ENCODE data around the gene LITAFD.
"Not testable (repeated sequence)": the region's sequence is repeated elsewhere in the genome, so short reads cannot be mapped to it uniquely, and the experiment has no call there.

The LITAFD gene

DNA sequence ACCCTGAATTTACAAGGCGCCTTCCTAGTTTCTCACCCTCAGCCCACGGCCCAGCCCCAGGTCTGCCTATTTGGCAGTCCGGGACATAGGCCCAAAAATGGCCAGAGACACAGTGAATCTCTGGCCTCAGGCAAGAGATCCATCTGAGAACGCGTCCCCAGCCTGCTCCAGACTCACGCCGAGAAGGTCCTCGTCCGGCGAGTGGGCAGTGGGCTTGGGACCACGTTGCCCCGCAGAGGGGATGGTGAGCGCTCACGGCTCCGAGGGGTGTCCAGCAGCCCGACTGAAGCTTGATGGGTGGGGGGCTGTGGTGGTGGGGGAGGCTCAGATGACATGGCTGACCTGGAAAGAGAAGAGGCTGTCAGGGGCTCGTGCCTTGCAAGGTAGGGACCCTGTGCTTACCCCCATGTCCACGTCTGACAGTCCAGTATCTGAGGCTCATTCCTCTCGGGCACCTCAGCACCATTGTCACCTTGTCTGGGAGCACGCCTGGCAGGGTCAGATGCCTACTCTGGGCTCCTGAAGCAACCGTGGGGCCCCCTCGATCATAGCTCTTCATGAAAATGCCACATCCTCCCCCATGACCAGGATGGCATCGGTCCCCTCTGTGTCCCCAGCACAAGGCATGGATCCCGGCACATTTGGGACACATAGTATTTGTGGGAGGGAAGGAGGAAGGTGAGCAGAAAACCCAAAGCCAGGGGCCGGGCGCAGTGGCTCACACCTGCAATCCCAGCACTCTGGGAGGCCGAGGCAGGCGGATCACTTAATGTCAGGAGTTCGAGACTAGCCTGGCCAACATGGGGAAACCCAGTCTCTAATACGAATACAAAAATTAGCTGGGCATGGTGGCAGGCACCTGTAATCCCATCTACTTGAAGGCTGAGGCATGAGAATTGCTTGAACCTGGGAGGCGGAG lies 22.9 kb upstream of the LITAFD start:
- DNase-seq: no peak

DNA sequence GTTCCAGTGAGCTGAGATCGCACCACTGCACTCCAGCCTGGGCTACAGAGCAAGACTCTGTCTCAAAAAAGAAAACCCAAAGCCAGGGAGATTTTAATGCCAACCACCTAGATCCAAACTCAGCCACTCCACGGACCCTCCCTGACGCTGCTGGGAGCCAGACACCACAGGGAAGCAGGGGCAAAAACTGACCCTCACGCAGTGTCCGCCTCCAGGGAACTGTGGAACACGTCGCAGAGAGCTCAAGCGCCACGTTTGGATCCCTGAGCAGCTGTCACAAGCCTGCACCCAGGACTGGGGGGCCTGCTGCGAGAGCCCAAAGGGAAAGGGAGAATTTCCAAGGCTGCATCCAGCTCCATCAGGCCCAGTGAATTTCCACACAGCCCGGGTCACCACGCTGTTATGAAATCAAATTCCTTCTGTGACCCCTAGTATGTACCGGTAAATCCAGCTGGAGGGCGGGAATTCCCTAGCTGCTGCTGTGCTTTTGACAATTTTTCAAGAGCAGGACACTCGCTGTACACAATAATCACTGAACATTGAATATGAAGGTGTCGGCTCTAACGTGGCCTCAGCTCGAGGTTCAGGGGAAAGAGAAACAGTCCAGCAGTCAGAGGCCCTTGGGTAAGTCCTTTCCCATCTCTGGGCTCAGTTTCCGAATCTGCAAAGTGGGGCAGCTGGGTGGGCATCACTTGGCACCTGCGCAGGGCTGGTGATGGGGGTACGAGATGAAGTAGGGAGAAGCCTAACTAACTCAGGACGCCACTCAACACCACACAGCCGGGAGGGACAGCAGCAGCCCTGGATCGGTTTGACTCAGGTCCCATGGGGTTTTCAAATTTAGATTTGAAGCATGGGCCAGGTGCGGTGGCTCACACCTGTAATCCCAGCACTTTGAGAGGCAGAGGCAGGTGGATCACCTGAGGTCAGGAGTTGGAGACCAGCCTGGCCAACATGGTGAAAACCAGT lies 22.0 kb upstream of the LITAFD start:
- no peak for DNase-seq

DNA sequence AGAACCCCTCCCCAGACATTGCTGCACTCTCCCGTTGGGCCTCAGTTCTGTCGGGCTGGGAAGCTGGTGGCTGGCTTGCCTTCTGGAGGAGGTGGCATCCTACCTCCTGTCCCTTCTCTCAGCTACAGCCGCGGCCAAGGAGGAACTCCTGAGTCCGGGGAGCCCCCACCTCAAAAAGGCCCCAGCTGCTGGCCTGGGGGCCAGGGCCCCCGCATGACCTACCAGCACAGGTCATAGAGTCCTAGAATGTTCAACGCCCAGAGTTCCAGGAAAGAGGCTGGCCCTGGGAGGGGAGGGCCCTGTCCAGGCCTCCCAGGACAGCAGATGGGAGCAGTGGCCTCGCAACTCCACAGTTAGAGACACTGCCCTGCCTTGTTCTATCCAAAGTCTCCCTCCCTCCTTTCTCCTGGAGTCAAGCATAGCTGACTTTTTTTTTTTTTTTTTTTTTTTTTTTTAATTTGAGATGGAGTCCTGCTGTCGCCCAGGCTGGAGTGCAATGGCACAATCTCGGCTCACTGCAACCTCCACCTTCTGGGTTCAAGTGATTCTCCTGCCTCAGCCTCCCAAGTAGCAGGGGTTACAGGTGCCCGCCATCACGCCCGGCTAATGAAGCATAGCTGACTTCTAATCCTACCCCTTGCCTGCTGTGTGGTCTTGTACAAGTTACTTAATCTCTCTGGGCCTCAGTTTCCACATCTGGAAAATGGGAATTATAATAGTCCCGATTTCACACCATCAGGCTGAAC lies 20.4 kb upstream of the LITAFD start:
- DNase-seq: no peak

DNA sequence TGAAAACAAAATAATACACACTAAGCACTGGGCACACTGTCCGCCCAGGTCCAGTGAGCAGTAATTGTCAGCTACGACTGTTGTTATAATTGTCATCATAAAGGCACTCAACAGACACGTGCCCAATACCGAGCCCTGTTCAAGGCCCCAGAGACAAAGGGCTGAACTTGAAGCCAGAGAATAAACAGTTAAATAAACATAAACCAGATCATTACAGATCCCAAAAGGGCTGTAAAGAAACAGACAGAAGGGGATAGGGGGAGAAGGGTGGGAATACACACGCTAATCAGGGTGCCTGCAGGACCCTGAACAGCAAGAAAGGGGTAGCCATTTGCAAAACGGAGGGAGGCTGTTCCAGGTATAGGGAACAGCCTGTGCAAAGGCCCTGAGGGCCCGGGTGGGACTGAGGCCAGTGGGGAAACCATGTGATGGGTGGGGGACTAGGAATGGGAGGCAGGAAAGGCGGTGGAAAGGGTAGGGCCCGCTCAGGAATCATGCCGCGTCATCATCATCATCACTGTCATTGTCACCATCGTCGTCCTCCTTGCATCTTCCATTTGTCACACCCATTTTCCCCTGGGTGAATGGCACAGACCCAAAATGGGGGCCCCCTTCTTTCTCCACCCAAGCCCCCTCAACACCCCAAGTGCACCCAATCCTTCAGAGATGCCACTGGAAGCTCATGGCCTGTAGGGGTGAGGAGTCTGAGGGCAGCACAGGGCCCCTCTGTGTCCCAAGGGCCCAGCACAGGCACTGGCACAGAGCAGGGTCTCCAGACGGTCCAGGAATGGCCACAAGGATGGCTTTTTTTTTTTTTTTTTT lies 19.6 kb upstream of the LITAFD start:
- no peak for DNase-seq

DNA sequence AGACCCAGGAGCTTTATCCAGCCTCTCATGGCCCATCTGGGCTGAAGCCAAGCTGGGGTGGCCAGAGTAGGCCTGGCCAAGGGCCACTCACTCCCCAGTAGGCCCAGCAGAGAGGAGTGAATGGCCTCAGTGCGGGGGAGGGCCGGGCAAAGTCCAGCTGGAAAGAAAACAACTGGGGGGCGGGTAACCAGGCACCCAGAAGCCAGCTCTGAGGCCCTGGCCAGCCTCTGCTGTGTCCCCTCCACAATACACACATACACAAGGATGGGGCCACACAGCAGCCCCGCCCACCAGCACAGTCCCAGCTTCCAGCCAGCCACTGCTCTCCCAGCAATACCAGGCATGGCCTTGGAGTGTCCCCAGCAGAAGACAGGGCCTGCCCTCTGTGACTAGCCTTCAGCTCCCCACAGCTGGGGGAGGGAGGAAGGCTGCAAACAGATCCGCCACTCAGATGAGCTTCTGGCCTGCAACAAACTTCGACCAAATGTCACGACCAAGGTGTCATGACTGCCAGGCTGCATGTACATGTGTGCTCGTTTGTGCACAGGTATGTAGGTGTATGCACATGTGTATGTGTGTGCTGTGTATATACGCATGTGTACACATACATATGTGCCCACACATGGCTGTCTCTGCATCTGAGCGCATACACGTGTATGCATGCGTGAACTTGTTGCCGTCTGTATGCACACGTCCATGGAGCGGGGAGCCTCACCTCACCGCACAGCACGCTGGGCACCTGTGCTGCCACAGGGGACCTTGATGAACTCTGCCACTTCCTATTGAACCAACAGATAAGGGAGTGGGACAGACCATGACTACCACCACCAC lies 18.3 kb upstream of the LITAFD start:
- no peak for DNase-seq

DNA sequence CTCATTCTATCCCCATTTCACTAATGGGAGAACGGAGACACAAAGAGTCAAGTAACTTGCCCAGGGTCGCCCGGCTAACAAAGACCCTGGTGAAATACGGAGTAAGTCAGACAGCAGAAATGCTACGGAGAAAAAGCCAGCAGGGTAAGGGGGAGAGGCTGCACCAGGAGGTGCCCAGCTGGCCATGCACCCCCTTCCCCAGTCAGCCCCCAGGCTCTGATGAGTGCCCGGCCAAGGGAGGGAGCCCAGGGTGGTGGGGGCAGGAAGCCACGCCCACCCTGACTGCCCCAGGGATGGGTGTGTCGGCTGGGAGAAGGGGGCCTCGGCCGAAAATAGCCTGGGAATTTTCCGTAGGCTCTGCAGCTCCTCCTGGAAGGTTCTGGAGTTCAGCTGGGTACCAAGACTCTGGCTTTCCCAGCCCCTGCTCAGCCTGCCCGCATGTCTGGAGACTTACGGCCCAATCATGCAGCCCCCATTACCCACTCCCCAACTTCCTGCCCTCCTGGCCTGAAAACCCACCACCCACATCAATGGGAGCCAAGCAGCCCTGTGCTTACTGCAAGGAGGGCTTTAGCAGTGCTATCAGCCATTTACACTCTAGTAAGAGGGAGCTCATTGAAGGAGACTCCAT lies 17.6 kb upstream of the LITAFD start:
- DNase-seq: no peak

DNA sequence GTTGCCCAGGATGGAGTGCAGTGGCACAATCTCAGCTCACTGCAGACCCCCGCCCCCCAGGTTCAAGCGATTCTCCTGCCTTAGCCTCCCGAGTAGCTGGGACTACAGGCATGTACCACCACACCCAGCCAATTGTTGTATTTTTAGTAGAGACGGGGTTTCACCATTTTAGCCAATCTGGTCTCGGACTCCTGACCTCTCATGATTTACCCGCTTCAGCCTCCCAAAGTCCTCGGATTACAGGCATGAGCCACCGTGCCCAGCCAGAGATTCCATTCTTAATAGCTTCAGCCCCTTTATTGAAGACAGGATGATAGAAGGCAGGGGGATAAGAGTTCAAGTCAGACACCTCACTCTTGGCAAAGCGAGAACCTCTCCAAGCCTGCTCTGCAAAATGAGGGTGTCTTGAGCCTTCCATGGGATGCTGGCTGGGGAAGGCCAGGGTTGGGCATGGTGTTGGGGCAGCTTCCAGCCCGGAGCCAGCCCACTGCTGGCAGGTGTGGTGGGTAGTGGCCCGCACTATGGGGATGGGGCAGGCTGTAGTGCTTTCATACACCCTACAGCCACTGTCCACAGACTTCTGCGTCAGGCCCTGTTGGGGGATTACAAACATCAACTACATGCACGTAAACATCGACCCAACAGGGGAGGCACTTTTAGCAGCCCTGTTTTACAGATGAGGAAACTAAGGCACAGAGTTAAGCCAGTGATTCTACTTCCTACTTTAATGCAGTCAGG lies 16.8 kb upstream of the LITAFD start:
- no peak for DNase-seq

DNA sequence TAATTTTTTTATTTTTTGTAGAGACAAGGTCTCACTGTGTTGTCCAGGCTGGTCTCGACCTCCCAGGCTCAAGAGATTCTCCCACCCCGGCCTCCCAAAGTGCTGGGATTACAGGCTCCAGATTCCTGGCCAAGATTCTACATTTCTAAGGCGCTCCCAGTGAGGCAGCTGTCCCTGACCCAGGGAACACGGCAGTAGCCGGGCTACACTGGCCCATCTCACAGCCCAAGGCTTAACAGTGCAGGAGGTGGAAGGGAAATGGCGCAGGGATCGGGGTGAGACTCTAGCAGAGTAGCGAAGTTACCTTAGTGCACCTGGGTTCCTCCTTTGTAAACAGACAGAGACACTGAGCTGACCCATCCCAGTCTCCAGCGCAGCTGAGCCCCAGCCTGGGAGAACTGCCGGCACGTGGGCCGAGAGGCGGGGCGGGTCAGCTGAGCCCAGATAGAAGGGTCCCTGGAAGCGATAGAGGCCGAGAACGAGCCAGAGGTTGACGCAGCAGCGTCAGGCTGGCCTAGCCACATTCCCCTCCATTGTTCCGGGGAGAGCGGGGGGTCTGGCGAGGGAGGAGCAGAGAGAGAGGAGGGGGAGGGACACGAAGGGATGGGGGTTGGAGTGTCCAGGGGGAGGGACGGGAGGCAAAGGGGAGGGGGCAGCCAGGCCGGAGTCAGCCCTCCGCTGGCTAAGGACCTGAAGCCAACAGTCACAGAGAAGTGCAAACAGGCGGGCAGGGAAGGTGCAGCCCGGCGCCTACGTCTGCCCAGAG lies 15.8 kb upstream of the LITAFD start:
- no peak for DNase-seq

DNA sequence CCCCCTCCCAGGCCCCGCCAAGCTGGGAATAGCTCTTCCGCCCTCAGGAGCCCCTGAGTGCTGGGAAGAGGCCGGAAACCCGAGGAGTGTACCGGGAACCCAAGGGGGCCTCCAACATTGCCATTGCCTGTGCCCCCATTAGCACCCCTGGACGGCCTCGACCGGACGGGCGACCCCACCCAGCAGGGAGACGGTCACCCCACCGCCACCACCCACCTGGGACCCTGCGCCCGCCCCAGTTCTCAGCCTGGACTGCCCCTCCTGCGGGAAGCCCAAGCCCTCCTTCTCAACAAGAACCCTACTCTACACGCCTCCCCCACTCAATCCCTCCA lies 15.3 kb upstream of the LITAFD start:
- DNase-seq: no peak

DNA sequence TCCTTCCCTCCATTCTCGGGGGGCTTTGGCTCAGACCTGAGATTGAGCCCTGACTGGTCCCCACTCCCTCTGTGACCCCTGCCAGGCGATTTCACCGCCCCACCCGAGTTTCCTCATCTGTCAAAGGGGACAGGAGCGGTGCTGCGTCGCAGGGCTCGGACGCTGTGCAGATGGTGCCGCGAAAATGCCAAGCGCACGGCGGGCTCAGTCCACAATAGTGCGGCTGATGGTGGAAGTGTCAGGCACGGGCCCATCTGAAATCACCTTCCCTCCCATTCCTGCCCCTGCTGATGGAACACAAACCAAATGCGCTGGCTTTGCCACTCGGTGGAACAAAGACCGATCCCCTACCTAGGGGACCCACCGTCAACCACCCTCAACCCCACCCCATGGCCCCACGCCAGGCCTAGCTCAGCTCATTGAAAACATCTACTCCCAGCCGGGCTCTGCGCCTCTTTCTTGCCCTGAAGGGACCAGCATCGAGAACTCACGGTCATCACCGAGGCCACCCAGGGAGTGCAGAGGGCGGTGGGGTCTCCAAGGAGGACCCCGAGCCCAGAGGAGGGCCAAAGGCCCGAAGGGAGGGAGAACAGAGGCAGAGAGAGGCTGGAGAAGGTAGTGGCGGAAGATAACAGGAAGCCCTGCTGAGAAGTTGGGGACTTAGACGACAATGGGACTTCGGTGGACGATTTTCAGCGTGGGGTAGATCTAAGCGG lies 14.8 kb upstream of the LITAFD start:
- no peak for DNase-seq

DNA sequence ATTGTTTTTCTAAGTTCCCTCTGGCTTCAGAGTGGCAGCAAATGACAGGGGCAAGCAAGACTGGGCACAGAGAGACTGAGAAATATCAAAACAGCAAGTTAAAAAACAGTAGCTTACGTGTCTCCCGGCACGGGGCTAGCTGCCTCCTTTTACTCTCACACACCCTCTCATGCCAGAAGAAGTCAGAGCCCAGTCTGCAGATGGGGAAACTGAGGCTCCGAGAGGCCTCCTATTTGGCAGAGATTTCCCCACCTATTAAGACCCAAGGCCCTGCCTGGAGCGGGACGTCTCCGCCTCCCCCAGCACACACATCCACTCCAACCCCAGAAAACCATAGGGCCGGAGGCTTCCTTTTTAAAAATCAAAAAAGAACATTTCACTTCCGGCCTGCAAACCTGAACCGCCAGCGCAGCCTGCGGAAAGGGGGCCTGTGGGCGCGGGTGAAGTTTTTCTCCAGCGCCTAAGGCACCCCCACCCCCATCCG lies 14.2 kb upstream of the LITAFD start:
- DNase-seq: no peak

DNA sequence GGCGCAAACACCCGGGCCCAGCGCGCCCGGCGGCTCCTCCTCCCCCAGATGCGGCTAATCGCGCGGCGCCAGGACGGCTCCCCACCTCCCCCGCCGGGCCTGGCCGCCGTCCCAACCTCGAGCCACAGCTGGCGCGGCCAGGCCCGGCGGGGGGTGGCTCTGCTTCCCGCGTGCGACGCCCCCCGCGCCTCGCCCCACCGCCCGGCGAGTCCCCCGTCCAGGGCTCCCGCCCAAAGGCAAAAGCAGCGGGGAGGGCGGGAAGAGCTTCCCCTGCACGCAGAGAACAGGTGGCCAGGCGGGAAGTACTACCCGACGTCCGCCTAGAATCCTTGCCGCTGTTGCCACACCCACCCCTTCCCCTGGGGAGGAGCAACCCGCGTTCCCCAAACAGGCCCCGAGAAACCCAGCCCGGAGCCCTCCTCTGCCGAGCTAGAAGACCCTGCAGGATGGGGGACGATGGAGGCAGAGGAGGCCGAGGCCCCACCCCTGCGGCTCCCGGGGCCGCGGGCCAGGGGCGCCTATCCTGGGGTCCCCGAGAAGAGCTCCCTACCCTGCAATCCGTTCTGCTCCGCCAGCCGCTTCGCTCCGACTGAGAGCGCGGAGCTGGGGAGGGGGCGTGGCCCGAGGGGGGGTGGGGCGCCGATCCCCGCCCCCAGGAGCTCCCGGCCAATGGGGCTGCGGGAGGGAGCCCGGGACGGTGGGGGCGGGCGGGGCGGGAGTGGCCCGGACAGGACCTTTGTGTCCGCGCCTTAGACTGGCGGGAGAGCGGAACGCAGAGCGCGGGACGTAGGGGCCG lies 13.5 kb upstream of the LITAFD start, which contains the start of gene CARHSP1:
TSS of gene CARHSP1 (minus strand) at position 591 of the 796 bp plus-strand sequence. CDS start 9,678 bp downstream, outside the sequence.
- DNase-seq: peak; percentile 71

DNA sequence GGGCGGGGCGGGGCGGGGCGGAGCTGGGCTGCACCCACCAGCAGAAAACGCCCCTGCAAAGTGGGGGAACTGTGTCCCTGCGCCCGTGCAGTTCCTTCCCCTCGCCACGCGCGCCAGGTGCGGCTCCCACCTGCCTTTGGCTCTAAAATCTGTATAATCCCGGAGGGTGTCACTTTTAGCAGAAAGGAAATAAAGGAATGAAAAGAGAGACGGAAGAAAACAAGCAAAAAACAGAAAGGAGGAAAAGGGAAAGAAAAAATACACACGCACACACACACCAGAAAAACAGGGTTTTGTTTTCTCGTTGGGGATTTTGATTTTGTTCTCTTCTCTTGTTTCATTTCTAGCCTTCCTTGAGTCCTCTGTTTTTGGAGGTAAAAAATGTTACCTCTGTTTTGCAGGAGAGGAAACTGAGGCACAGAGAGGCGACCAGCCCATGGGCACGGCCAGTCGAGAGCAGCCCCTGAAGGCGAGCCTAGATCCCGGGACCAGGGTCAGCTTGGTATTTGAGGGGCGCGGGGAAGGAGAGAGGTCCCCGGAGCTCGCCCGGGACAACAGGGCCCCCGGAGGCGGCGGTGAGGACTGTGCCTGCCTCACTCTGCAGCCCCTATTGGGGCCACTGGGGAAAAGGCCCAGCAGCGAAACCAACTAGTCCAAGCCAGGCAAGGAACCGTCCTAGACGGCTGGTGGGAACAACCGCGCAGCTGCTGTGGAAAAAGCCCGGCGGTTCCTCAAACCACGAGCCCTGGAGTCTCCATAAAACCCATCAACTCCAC lies 12.8 kb upstream of the LITAFD start:
- no peak for DNase-seq

DNA sequence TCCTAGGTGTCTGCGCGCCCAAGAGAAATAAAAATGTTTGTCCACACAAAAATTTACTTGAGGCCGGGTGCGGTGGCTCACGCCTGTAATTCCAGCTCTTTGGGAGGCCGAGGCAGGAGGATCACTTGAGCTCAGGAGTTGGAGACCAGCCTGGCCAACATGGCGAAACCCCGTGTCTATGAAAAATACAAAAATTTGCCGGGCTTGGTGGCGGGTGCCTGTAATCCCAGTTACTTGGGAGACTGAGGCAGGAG lies 12.2 kb upstream of the LITAFD start:
- not testable (repeated sequence) for DNase-seq

DNA sequence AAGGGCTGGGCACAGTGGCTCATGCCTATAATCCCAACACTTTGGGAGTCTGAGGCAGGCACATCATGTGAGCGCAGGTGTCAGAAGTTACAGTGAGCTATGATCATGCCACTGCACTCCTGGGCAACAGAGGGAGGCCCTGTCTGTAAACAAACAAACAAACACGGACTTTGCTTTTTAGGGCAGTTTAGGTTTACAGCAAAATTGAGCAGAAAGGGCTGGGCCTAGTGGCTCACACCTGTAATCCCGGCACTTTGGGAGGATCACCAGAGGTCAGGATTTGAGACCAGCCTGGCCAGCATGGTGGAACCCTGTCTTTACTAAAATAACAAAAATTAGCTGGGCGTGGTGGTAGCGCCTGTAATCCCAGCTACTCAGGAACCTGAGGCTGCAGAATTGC lies 10.1 kb upstream of the LITAFD start:
- DNase-seq: no peak

DNA sequence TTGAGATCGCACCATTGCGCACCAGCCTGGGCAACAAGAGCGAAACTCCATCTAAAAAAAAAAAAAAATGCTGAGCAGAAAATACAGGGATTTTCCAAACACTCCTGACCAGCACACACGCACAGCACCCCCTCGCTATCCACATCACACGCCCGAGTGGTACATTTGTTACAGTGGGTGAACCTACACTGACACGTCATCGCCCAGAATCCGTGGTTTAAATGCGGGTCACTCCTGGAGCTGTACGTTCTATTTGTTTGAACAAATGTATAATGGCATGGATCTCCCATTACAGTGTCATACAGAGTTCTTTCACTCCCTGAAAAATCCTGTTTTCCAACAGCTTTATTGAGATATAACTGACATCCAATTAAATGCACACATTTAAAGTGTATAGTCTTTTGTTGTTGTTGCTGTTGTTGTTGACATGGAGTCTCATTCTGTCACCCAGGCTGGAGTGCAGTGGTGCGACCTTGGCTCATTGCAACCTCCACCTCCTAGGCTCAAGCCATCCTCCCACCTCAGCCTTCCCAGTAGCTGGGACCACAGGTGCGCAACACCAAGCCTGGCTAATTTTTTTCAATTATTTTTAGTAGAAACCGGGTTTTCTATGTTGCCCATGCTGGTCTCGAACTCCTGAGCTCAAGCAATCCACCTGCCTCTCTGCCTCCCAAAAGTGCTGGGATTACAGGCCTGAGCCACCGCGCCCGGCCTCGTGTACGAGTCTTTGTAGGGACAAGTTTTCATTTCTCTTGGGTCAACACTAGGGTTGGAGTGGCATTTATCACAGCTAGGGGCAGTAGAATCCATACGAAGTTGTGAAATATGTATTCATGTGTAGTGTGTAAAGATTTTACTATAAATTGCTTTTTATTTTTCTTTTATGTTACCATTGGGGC lies 8.9 kb upstream of the LITAFD start:
- DNase-seq: no peak
